Muscle layer of colon (tissue), 2 donors: Measurements from ENCODE around the gene LRRC10B.
A peak's percentile ranks its signal among the peaks of the same experiment; 100 is the strongest.
"Not testable (repeated sequence)": the region's sequence is repeated elsewhere in the genome, so short reads cannot be mapped to it uniquely, and the experiment has no call there.

Experiments used
- H3K27ac ChIP-seq: one replicate; pipeline ENCODE4 v1.7.0; 2013; ENCODE audit warnings: low read depth, mild to moderate bottlenecking, low read length, moderate library complexity
- H3K27me3 ChIP-seq, 2 donors: one replicate each; pipeline ENCODE4 v1.7.0; 2013; ENCODE audit warnings: low read length in 2 of 2, mild to moderate bottlenecking in 2 of 2; ENCODE audit not compliant: insufficient read depth in 2 of 2, control insufficient read depth in 1 of 2
- H3K36me3 ChIP-seq: one replicate; pipeline ENCODE4 v1.7.0; 2013; ENCODE audit warnings: mild to moderate bottlenecking, low read length; ENCODE audit not compliant: insufficient read depth
- H3K4me1 ChIP-seq: one replicate; pipeline ENCODE4 v1.7.0; 2013; ENCODE audit warnings: mild to moderate bottlenecking, low read length; ENCODE audit not compliant: insufficient read depth
- H3K4me3 ChIP-seq, 2 donors: one replicate each; pipeline ENCODE4 v1.7.0; 2013; ENCODE audit warnings: low read length in 2 of 2, low read depth in 1 of 2, mild to moderate bottlenecking in 1 of 2, moderate library complexity in 1 of 2
- H3K9ac ChIP-seq: one replicate; pipeline ENCODE4 v1.7.0; 2013; ENCODE audit warnings: low read length
- H3K9me3 ChIP-seq: one replicate; pipeline ENCODE4 v1.7.0; 2013; ENCODE audit warnings: mild to moderate bottlenecking, low read length
- donor health status: abdominal sarcoma.
- donor health status: Adenocarcinoma of cecum.

LRRC10B gene

DNA sequence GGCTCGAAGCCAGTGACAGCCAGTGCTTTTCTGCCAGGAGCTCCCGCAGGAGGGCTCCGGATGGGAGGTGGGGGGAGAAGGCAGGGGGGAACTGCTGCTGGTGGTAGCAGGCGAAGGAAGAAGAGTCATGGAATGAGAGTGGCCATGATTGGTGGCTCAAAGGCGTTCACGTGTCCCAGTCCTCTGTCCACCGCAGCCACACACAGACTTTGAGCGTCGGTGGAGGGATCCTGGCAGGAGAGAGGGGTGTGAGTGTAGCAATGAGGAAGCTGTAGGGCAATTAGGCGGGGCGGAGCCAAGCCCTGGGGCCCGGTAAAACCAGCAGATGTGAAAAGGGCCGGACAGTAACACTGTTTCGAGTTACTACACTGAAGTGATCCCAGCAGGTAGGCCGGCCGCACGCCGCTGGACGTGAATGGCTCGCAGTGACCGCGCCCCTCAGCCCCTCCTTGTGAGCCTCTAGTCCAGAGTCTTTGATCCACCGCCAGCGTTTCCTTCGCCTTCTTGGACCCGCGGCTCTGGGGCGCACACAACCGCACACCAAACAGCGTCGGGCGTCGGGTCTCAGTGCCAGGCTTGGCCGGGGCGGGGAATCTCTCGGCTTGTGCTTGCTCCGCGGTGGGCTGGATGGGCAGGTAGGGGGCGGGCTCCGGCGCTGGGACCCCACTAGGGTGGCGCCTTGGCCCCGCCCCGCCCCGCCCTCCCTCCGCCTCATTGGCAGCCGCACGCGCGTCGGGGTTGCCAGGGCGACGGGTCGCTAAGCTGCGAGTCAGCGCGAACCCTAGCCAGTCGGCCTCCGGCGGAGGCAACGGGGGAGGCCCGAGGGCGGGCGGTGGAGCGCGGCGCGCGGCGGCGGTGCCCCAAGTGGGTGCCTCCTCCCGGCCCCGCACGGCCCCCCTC is at the start of gene LRRC10B:
LRRC10B (plus strand) TSS at position 788 of the 900 bp plus-strand sequence. CDS start 250 bp downstream, outside the sequence.
- H3K9me3 ChIP-seq = no peaks in the 10 kb centered on the region
- peak within 1 kb of the TSS; percentile 25 to 41 for H3K4me3 ChIP-seq
- H3K4me1 ChIP-seq = peaks cover 29% of the 10 kb centered on the region
- H3K27me3 ChIP-seq = peaks cover 8 to 25% of the 10 kb centered on the region in 2 donors
- no peaks in the 10 kb centered on the region for H3K36me3 ChIP-seq
- no peak within 1 kb of the TSS for H3K9ac ChIP-seq
- H3K27ac ChIP-seq = peak within 1 kb of the TSS; percentile 49

DNA sequence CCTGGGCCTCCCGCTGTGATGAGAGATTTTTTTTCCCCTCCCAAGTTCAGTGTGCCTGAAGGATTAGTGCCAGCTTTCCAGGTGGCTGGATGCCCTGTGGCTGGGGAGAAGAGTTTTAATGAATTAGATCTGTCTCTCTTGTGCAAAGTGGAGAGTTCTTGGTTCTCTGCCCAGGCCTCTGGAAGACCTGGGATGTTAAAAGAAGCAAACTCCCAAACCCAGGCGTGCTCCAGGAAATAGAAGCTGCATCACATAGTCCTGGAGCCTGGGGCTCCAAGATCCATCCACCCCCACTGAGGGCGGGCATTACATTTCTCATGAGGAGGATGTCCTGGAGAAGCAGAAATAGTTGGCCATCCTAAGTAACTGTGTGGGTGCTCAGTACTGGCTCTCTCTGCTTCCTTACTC is 48.1 kb upstream of the LRRC10B start:
- H3K27me3 ChIP-seq = no peaks in the 10 kb centered on the region
- H3K4me1 ChIP-seq = peaks cover 14% of the 10 kb centered on the region
- no peak overlapping the region for H3K4me3 ChIP-seq
- H3K9me3 ChIP-seq = no peaks in the 10 kb centered on the region
- H3K27ac ChIP-seq = peak overlapping the region; percentile 78
- H3K36me3 ChIP-seq = no peaks in the 10 kb centered on the region
- H3K9ac ChIP-seq = no peak overlapping the region

DNA sequence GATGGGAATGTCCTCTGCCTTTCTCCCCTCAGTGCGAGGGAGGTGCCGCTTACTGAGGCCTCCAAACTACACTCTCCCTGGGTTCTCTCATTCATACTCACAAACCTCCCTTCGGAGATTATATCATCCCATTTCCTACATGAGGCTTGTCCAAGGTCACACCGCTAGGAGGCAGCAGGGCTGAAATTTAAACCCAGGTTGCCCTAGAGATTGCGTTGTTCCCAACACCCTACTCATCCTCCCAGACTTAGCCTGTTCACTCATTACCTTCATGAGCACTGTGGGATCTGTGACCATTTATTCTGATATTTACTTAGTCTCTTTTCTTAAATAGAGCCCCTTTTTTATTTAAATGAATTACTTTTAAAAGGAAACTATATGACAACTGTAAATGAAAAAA is 47.6 kb upstream of the LRRC10B start:
- Histone ChIP-seq H3K4me3 (no peak overlapping the region), H3K36me3 (no peaks in the 10 kb centered on the region), H3K27me3 (no peaks in the 10 kb centered on the region), H3K9me3 (no peaks in the 10 kb centered on the region), H3K9ac (no peak overlapping the region), H3K27ac (peak overlapping the region; percentile 78), H3K4me1 (peaks cover 14% of the 10 kb centered on the region)

DNA sequence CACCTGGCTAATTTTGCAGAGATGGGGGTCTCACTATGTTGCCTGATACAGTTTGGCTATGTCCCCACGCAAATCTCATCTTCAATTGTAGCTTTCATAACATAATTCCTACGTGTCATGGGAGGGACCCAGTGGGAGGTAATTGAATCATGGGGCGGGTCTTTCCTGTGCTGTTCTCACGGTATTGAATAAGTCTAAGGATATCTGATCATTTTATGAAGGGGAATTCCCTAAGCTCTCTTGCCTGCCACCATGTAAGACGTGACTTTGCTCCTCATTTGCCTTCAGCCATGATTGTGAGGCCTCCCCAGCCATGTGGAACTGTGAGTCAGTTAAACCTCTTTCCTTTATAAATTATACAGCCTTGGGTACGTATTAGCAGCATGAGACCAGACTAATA is 40.9 kb upstream of the LRRC10B start:
- H3K4me1 ChIP-seq, H3K9me3 ChIP-seq, H3K9ac ChIP-seq, H3K36me3 ChIP-seq, H3K4me3 ChIP-seq, H3K27ac ChIP-seq, H3K27me3 ChIP-seq: not testable (repeated sequence)

DNA sequence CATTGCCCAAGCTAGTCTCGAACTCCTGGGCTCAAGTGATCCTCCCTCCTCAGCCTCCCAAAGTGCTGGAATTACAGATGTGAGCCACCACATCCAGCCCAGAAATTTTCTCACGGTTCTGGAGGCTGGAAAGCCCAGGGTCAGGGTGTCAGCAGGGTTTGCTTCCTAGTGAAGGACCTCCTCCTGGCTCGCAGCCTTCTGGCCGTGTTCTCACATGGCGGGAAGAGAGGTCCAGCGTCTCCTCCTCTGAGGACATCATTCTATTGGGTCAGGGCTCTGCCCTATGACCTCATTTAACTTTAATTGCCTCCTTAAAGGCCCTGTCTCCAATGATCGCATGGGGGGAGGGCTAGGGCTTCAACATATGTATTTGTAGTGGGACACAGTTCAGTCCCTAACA is 40.5 kb upstream of the LRRC10B start:
- Histone ChIP-seq H3K9me3 (no peaks in the 10 kb centered on the region), H3K36me3 (peaks cover 6% of the 10 kb centered on the region), H3K4me1 (peaks cover 11% of the 10 kb centered on the region), H3K27ac (no peak overlapping the region), H3K9ac (no peak overlapping the region), H3K27me3 (no peaks in the 10 kb centered on the region), H3K4me3 (no peak overlapping the region)

DNA sequence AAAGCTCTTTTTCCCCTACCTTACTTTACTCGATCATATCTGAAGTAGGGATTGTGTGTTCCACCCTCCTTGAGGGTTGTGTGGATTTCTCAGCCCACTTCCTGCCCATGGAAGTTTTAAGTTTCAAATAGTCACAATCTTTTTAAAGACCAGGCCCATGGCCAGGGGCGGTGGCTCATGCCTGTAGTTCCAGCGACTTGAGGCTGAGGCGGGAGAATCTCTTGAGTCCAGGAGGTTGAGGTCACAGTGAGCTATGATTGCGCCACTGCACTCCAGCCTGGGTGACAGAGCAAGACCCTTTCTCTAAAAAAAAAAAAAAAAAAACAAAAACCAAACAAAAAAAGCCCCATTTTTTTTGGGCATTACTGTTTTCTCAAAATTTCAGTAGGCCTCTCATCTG is 36.3 kb upstream of the LRRC10B start:
- Histone ChIP-seq H3K9ac (no peak overlapping the region), H3K27ac (peak overlapping the region; percentile 13), H3K27me3 (no peaks in the 10 kb centered on the region), H3K36me3 (peaks cover 6% of the 10 kb centered on the region), H3K4me1 (peaks cover 20% of the 10 kb centered on the region), H3K9me3 (no peaks in the 10 kb centered on the region), H3K4me3 (no peak overlapping the region)

DNA sequence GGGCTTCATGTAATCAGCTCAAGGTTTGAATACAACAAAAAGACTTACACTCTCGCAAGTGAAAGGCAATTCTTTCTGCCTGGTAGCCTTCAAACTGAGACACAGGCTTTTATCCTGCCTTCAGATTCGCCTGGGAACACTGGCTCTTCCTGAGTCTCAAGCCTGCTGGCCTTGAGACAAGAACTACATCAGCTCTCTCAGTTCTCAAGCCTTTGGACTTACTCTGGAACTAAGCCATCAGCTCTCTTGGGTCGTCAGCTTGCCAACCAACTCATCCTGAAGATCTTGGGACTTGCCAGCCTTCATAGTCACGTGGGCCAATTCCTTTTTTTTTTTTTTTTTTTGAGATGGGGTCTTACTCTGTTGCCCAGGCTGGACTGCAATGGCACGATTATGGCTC is 35.7 kb upstream of the LRRC10B start:
- H3K4me3 ChIP-seq = no peak overlapping the region
- peak overlapping the region; percentile 13 for H3K27ac ChIP-seq
- no peak overlapping the region for H3K9ac ChIP-seq
- no peaks in the 10 kb centered on the region for H3K9me3 ChIP-seq
- H3K27me3 ChIP-seq = no peaks in the 10 kb centered on the region
- H3K4me1 ChIP-seq = peaks cover 26% of the 10 kb centered on the region
- peaks cover 6% of the 10 kb centered on the region for H3K36me3 ChIP-seq

DNA sequence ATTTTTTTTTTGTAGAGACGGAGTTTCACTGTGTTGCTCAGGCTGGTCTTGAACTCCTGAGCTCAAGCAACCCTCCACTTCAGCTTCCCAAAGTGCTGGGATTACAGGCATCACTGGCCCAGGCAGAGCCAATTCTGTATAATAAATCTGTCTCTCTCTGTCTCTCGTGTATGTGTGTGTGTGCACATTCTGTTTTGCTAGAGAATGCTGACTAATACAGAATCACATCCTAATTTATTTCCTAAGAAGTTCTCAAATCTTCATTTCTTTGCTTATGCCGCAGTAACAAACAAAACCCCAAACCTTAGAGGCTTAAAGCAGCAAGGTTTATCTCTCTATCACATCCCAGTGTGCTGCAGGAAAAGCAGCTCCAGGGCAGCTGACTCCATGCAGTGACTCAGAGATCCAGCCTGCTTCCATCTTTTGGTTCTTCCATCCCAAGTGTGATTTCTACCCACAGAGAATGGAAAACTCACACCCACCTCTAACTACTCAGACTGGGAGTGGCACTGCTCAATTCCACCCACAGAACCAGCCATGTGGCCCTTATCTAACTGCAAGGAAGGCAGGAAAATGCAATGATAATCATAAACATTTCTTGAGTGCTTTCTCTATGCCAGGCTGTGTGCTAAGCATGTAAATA is 35.1 kb upstream of the LRRC10B start:
- peak overlapping the region; percentile 17 for H3K27ac ChIP-seq
- no peak overlapping the region for H3K4me3 ChIP-seq
- H3K9me3 ChIP-seq = no peaks in the 10 kb centered on the region
- peaks cover 6% of the 10 kb centered on the region for H3K36me3 ChIP-seq
- no peaks in the 10 kb centered on the region for H3K27me3 ChIP-seq
- H3K9ac ChIP-seq = no peak overlapping the region
- H3K4me1 ChIP-seq = peaks cover 28% of the 10 kb centered on the region

DNA sequence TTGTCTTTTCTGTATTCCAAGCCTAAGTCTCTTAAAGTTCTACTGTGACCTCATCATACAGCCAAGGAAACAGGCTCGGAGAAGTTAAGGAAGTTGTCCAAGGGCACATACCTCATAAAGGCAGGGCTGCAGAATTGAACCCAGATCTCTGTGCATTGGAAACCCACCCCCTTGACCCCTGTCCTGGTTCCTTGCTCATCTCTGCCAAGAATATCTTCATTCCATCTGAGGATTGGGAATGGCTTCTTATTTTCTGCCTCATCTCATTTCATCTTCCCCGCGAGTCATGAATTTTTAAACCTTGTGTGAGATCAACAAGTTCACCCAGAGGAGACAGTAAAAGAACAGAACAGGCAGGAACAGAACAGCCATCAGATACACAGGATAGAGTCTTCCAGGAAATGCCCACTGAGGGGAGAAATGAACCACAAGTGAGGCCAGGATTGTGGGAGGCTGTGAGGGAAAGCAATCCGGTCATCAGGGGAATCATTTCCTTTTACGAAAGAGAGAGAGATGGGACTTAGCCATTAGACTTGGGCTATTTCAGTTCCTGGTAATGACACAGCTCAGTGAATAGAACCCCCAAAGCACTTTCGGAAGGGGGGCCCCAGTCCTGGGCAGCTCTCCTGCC is 34.4 kb upstream of the LRRC10B start:
- Histone ChIP-seq H3K4me3 (no peak overlapping the region), H3K36me3 (peaks cover 6% of the 10 kb centered on the region), H3K9ac (no peak overlapping the region), H3K9me3 (no peaks in the 10 kb centered on the region), H3K27me3 (no peaks in the 10 kb centered on the region), H3K4me1 (peaks cover 28% of the 10 kb centered on the region), H3K27ac (peak overlapping the region; percentile 17)

DNA sequence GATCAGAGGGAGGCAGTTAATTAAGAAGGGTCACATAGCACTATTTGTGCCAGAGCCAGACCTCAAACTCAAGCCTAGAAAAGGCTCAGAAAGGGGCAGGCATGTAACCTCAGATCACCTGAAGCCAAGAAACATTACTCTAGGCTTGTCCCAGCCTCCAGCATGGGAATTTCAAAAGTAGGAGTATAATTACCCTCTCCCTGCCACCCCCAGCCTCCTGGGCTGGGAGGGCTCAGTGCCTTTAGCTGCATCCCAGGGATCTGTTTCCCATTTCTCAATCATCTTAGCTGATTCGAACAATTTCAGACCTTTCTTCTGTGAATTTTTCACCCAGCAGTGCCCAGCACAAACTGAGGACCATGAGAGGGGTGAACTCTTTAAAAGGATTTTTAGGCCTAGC is 33.1 kb upstream of the LRRC10B start:
- Histone ChIP-seq H3K36me3 (peaks cover 6% of the 10 kb centered on the region), H3K9ac (no peak overlapping the region), H3K4me3 (no peak overlapping the region), H3K27ac (no peak overlapping the region), H3K27me3 (no peaks in the 10 kb centered on the region), H3K9me3 (no peaks in the 10 kb centered on the region), H3K4me1 (peaks cover 28% of the 10 kb centered on the region)

DNA sequence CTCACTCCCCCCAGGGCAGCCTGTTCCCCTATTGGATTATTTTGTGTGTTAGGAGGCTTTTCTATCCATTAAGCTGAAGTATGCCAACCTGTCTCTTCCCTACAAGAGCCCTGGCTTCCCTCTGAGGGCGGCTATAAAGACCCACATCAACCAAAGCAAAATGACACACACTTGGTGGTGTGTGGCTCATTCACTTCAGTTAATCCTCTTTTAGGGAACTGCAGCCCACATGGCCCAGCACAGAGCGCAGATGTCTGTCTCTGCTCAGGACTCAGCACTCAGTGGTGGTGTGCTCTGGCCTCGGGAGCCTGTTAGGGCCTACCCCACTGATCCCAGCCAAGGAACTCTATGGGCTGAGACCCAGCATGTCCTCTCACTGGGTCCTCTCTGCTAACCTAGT is 32.2 kb upstream of the LRRC10B start:
- Histone ChIP-seq H3K9me3 (no peaks in the 10 kb centered on the region), H3K9ac (no peak overlapping the region), H3K36me3 (no peaks in the 10 kb centered on the region), H3K4me1 (peaks cover 28% of the 10 kb centered on the region), H3K27me3 (no peaks in the 10 kb centered on the region), H3K4me3 (no peak overlapping the region), H3K27ac (no peak overlapping the region)
